Measurements from ENCODE around the gene SLC13A5. TPM values are rescaled to one million over a fixed set of nuclear protein-coding genes. Genes with fewer than 3 reads are reported as not detected.

The SLC13A5 gene
- total RNA-seq, 2 experiments from 2014 or later, result not detected

DNA sequence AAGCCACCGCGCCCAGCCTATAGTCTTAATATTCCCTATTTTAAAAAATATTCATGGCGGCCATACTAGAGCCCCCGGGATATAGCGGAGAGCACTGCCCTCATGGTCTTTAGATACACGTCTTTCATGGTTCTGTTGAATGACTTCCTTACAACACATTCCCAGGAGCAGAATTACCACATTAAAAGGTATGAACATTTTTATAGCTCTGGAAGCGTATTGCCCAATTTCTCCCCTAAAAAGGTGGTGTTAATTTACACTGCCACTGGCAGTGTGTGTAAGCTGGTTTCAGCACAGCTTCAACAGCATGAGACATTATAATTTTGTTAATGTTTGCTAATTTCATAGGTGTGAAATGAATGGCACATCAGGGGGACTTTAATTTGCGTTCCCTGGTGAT, 42.6 kb downstream of the SLC13A5 start:
- no peak for DNase-seq
- CTCF ChIA-PET, result no interaction called here
- Mint-ChIP-seq H3K27me3 (no peaks in the 10 kb centered on the region), H3K9me3 (no peaks in the 10 kb centered on the region), H3K27ac (no peak overlapping the region), H3K4me3 (no peak overlapping the region), H3K4me1 (ENCODE audit: low read depth) (peaks cover 4% of the 10 kb centered on the region), H3K36me3 (ENCODE audit: low read depth) (peaks cover 13% of the 10 kb centered on the region)
- peaks cover 6% of the 10 kb centered on the region for H3K36me3 ChIP-seq (ENCODE audit: insufficient read depth, low read length)
- H3K4me1 ChIP-seq (ENCODE audit: insufficient read depth, low read length), result peaks cover 4% of the 10 kb centered on the region
- TF ChIP-seq, protein P1, sequence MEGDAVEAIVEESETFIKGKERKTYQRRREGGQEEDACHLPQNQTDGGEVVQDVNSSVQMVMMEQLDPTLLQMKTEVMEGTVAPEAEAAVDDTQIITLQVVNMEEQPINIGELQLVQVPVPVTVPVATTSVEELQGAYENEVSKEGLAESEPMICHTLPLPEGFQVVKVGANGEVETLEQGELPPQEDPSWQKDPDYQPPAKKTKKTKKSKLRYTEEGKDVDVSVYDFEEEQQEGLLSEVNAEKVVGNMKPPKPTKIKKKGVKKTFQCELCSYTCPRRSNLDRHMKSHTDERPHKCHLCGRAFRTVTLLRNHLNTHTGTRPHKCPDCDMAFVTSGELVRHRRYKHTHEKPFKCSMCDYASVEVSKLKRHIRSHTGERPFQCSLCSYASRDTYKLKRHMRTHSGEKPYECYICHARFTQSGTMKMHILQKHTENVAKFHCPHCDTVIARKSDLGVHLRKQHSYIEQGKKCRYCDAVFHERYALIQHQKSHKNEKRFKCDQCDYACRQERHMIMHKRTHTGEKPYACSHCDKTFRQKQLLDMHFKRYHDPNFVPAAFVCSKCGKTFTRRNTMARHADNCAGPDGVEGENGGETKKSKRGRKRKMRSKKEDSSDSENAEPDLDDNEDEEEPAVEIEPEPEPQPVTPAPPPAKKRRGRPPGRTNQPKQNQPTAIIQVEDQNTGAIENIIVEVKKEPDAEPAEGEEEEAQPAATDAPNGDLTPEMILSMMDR (IDR thresholded peaks at IDR 0.05), result no peak
- POLR2A ChIA-PET, result no interaction called here
- H3K4me3 ChIP-seq (ENCODE audit: low read length), result no peak overlapping the region
- ATAC-seq (ENCODE audit: poor library complexity), result no peak
- no peaks in the 10 kb centered on the region for H3K9me3 ChIP-seq (ENCODE audit: control insufficient read depth in 1 of 2, insufficient read depth in 1 of 2, low read length in 2 of 2)
- intact Hi-C loops (cut with DNase I, micrococcal nuclease), result no loop called here
- no peak overlapping the region for H3K27ac ChIP-seq (ENCODE audit: low read depth in 1 of 2, low read length in 2 of 2)
- no peaks in the 10 kb centered on the region for H3K27me3 ChIP-seq (ENCODE audit: control insufficient read depth in 1 of 2, insufficient read depth in 2 of 2, low read length in 2 of 2)

DNA sequence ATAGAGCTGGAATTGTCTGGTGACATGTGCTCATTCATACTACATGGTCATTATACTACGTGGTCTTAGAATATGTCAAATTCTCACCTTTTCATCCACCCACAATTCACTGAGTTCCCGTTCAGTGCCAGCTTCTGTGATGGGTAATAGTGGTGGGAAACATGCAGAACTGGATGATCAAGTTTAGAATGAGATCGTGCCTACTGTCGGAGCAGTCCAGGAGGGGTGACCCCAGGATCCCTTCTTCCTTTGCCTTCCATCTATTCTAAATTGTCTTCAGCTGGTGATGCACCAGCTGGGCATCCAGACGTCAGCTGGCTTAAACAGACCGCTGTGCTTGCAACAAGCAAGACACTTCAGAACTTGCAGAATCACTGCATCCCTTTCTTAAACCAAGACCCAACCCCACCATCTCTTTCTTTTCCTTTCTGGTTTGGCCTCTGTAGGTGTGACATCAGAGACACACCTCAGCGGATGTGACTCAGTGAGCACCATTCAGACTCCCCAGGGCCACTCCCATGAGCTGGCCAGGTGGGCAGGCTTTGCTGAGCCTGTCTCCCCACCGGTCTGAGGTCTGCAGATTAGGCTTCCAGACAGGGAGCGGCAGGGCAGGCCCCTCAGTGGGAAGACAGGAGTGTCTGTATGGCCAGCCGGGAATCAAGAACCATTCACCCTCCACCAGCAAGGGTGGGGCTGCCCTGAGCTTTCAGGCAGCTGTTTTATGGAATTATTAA, 43.5 kb downstream of the SLC13A5 start:
- peaks cover 4% of the 10 kb centered on the region for H3K4me1 ChIP-seq (ENCODE audit: insufficient read depth, low read length)
- Mint-ChIP-seq H3K9me3 (no peaks in the 10 kb centered on the region), H3K27ac (no peak overlapping the region), H3K4me1 (ENCODE audit: low read depth) (peaks cover 4% of the 10 kb centered on the region), H3K4me3 (no peak overlapping the region), H3K27me3 (no peaks in the 10 kb centered on the region), H3K36me3 (ENCODE audit: low read depth) (peaks cover 13% of the 10 kb centered on the region)
- POLR2A ChIA-PET, result no interaction called here
- intact Hi-C loops (cut with DNase I, micrococcal nuclease), result loop anchor here (5.0 to 10.0 kb wide), 3 partner anchors 173 to 333 kb away; no protein-coding TSS in a partner anchor
- DNase-seq (no peak), ATAC-seq (ENCODE audit: poor library complexity) (no peak)
- H3K9me3 ChIP-seq (ENCODE audit: control insufficient read depth in 1 of 2, insufficient read depth in 1 of 2, low read length in 2 of 2), result no peaks in the 10 kb centered on the region
- CTCF ChIA-PET, result no interaction called here
- H3K36me3 ChIP-seq (ENCODE audit: insufficient read depth, low read length), result peaks cover 6% of the 10 kb centered on the region
- H3K4me3 ChIP-seq (ENCODE audit: low read length), result no peak overlapping the region
- TF ChIP-seq, protein P1 (IDR thresholded peaks at IDR 0.05), result no peak
- no peaks in the 10 kb centered on the region for H3K27me3 ChIP-seq (ENCODE audit: control insufficient read depth in 1 of 2, insufficient read depth in 2 of 2, low read length in 2 of 2)
- H3K27ac ChIP-seq (ENCODE audit: low read depth in 1 of 2, low read length in 2 of 2), result no peak overlapping the region

DNA sequence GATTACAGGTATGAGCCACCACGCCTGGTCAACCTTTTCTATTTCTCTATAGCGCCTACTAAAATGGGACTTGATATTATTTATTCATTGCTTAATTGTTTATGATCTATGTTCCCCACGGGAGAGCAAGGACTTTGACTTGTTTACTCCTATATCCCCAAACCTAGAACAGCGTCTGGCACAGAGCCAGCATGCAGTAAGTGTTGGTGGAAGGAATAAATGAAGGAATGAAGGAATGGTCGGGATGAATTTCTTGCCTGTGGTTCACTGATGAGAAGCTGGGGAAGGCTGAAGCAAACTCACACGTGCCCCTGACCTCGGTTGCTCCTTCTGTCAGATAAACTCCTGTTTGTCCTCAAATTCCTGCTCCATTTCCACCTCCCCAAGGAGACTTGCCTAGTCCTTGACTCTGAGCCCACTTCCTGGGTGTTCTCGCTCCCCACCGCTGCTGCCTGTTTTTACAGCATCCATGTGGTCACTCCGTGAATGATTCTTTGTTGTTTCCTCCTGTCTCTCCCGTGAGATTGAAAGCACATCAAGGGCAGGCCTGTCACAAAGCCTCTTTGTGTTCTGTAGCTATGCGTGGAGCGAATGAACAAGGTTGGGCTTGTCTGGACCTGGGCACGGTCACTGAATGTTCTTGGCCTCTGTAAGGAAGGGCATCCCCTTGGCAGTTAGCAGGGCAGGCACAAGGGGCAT, 44.3 kb downstream of the SLC13A5 start:
- TF ChIP-seq, protein P1 (IDR thresholded peaks at IDR 0.05), result no peak

More for the DNA sequence above, 44.3 kb downstream of the SLC13A5 start:
- intact Hi-C loops (cut with DNase I, micrococcal nuclease), result loop anchor here (5.0 to 10.0 kb wide), 3 partner anchors 173 to 333 kb away; no protein-coding TSS in a partner anchor
- ChIA-PET POLR2A (no interaction called here), CTCF (no interaction called here)
- H3K36me3 Mint-ChIP-seq (ENCODE audit: low read depth), result peaks cover 13% of the 10 kb centered on the region
- no peak overlapping the region for H3K27ac Mint-ChIP-seq
- Histone ChIP-seq H3K4me1 (ENCODE audit: insufficient read depth, low read length) (peaks cover 4% of the 10 kb centered on the region), H3K27ac (ENCODE audit: low read depth in 1 of 2, low read length in 2 of 2) (no peak overlapping the region), H3K27me3 (ENCODE audit: control insufficient read depth in 1 of 2, insufficient read depth in 2 of 2, low read length in 2 of 2) (no peaks in the 10 kb centered on the region), H3K9me3 (ENCODE audit: control insufficient read depth in 1 of 2, insufficient read depth in 1 of 2, low read length in 2 of 2) (no peaks in the 10 kb centered on the region), H3K4me3 (ENCODE audit: low read length) (no peak overlapping the region), H3K36me3 (ENCODE audit: insufficient read depth, low read length) (peaks cover 6% of the 10 kb centered on the region)
- no peak for ATAC-seq (ENCODE audit: poor library complexity)
- H3K27me3 Mint-ChIP-seq, result no peaks in the 10 kb centered on the region
- H3K4me1 Mint-ChIP-seq (ENCODE audit: low read depth), result peaks cover 4% of the 10 kb centered on the region
- no peak for DNase-seq
- H3K4me3 Mint-ChIP-seq, result no peak overlapping the region
- H3K9me3 Mint-ChIP-seq, result no peaks in the 10 kb centered on the region
